BJ (cell line): ENCODE measurements around the gene LRRC8D. TPM values are rescaled to one million over a fixed set of nuclear protein-coding genes. Genes with fewer than 3 reads are reported as not detected.
A peak's percentile ranks its signal among the peaks of the same experiment; 100 is the strongest.

Source experiments
- CTCF ChIA-PET: fragments of 350-600 bp; formaldehyde crosslinking; extraction: SDS; loops from one replicate; lab custom pipeline; 2021; ENCODE audit warnings: antibody characterized with exemption, inconsistent platforms; lab: Yijun Ruan, JAX
- POLR2A ChIA-PET: fragments of 300-600 bp; sonication (Branson Sonifier 250); formaldehyde crosslinking; extraction: SDS; loops from one replicate; lab custom pipeline; 2021; ENCODE audit warnings: antibody characterized with exemption; lab: Charles Lee
- DNase-seq: peaks from one replicate; pipeline ENCODE4 v3.0.0-alpha.2; 2011; ENCODE audit warnings: low read depth
- H3K27me3 ChIP-seq: 2 replicates; pipeline ENCODE4 v1.6.0; 2011; ENCODE audit warnings: low read length; ENCODE audit not compliant: control insufficient read depth, insufficient read depth
- H3K36me3 ChIP-seq: 2 replicates; pipeline ENCODE4 v1.5.1; 2011; ENCODE audit warnings: low read length; ENCODE audit not compliant: control insufficient read depth, insufficient read depth
- H3K4me3 ChIP-seq: 2 replicates; pipeline ENCODE4 v1.5.1; 2011; ENCODE audit warnings: low read depth, mild to moderate bottlenecking, control low read depth, low read length
- CTCF ChIP-seq: IDR thresholded peaks from 2 replicates; pipeline ENCODE4 v1.5.1; 2011; ENCODE audit warnings: low read depth, mild to moderate bottlenecking, control low read depth, inconsistent platforms, low read length, moderate library complexity; ENCODE audit not compliant: insufficient read depth
- polyA plus RNA-seq: library from polyadenylated mRNA; depleted of rRNA; stranded (reverse); fragments of >200 nt; gene quantifications from 2 replicates; pipeline ENCODE4 v1.2.3, GENCODE V29; 2011

LRRC8D gene
- polyA plus RNA-seq, 1 experiment: 51.9 TPM

DNA sequence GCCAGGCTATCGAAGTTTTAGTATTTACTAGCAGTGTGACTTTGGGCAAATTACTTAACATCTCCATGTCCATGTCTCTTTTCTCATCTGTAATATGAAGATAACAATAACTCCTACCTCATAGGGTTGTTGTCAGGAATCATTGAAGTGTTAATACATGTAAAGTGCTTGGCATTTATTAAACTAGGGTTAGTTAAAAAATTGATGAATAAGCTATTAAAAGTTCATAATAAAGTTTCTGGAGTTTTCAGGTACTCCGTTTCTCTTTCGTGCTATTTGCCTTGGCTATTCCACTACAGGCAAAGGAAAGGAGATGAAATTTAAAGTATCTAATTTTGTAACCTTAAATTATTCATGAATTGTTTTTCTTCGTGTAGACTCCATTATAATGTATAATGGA is 16.7 kb downstream of the LRRC8D start:
- ChIA-PET POLR2A (no interaction called here), CTCF (no interaction called here)
- TF ChIP-seq CTCF: no peak
- Histone ChIP-seq H3K27me3 (no peaks in the 10 kb centered on the region), H3K4me3 (no peak overlapping the region), H3K36me3 (no peaks in the 10 kb centered on the region)
- no peak for DNase-seq

DNA sequence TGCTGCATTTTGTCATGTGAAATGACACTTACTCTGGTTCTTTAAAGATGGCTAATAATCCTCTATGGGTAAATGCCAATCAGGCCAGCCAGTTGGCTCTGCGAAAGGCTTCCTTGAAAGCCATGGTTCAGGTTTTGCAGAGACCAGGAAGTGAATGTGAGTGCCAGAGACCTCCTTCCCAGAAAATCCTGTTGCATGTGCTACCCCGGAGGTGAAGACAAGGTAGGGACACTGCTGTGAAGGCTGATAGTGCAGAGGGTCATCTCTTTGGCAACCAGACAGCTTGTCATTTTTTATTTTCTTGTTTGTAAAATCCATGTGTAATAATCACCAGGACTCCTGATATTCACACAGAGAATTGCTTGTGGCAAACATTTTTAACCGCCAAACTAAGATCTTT is 18.7 kb downstream of the LRRC8D start:
- no peak for TF ChIP-seq CTCF
- Histone ChIP-seq H3K36me3 (no peaks in the 10 kb centered on the region), H3K27me3 (no peaks in the 10 kb centered on the region), H3K4me3 (no peak overlapping the region)
- DNase-seq: no peak
- ChIA-PET POLR2A (no interaction called here), CTCF (no interaction called here)

- ChIA-PET CTCF (interaction anchor here (1.6 to 2.6 kb wide), 3 partner anchors 13 to 146 kb away, joined by 5 to 18 read pairs (median 10); no protein-coding TSS in a partner anchor), POLR2A (no interaction called here)
- H3K36me3 ChIP-seq: no peaks in the 10 kb centered on the region
These were observed 20.7 kb downstream of the LRRC8D start for GRCh38 chr1:89841507-89841906.

GRCh38 chr1:89842567-89843272 is 21.9 kb downstream of the LRRC8D start:
- DNase-seq: no peak
- Histone ChIP-seq H3K27me3 (no peaks in the 10 kb centered on the region), H3K4me3 (peak overlapping the region; percentile 64), H3K36me3 (no peaks in the 10 kb centered on the region)
- POLR2A ChIA-PET: no interaction called here
- CTCF ChIA-PET: interaction anchor here (0.6 to 2.8 kb wide), 28 partner anchors 9 to 148 kb away, joined by 3 to 21 read pairs (median 5); no protein-coding TSS in a partner anchor
- TF ChIP-seq CTCF: no peak

More at GRCh38 chr1:89841507-89841906, 20.7 kb downstream of the LRRC8D start:
- TF ChIP-seq CTCF: no peak
- no peak for DNase-seq
- H3K4me3 ChIP-seq: no peak overlapping the region
- H3K27me3 ChIP-seq: no peaks in the 10 kb centered on the region

DNA sequence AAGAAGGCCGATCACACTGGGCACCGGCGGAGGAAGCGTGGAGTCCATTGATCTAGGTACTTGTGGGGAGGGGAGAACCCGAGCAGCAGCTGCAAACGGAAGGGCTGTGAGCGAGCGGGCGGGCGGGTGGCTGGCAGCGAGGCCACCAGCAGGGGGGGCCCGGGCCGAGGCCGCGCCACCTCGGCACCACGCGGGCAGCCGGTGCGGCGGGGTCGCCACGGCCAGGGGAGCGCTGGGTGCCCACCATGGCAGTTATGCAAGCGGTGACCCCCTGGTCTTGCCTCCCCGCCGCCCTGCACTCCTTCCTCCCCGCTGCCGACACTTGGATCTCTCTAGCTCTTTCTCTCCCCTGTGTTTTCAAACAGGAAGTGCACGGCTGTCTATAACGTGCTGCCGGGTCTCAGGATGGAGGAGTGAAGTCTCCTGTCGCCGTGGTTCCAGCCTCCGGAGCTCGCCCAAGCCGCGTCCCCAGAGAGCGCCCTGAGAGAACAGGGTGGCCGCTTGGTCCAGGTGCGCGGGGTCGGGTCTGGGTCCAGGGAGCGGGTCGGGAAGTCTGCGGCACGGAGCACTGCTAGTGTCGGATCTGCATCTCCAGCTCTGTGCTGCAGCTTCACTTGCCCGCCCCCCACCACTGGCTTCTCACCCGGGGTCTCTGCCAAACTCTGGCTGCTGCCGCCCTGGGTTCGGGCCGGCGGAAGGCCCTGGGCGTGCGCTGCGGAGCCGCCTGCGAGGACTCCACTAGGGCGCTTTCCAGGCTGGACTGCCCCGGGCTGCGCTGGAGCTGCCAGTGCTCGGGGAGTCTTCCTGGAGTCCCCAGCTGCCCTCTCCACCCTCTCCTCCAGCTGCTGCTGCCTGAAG is 22.7 kb downstream of the LRRC8D start:
- Histone ChIP-seq H3K4me3 (peak overlapping the region; percentile 64), H3K36me3 (no peaks in the 10 kb centered on the region), H3K27me3 (no peaks in the 10 kb centered on the region)
- POLR2A ChIA-PET: interaction anchor here (0.6 kb wide), 1 partner anchor 13 kb away, joined by 3 read pairs; no protein-coding TSS in a partner anchor
- DNase-seq: no peak
- CTCF ChIA-PET: interaction anchor here (0.7 to 2.8 kb wide), 34 partner anchors 8 to 147 kb away, joined by 3 to 21 read pairs (median 4); no protein-coding TSS in a partner anchor
- TF ChIP-seq CTCF: peak; percentile 45; the same call in 1 of the 2 replicates
